Measurements from ENCODE around the gene RNASE4. TPM values are rescaled to one million over a fixed set of nuclear protein-coding genes. Genes with fewer than 3 reads are reported as not detected.

Gene RNASE4
- total RNA-seq, 2 donors from 2014 or later = 0.73 to 1.6 TPM

GRCh38 chr14:20746566-20746965 is 62.2 kb downstream of the RNASE4 start:
- Mint-ChIP-seq H3K27me3 (ENCODE audit: insufficient read depth) (no peaks in the 10 kb centered on the region), H3K27ac (no peak overlapping the region), H3K4me1 (no peaks in the 10 kb centered on the region), H3K4me3 (no peak overlapping the region), H3K9me3 (peaks cover 2% of the 10 kb centered on the region), H3K36me3 (ENCODE audit: low read depth) (no peaks in the 10 kb centered on the region)
- Histone ChIP-seq H3K4me3 (ENCODE audit: low read length) (no peak overlapping the region), H3K9ac (ENCODE audit: extremely low read depth, low read length, poor library complexity, severe bottlenecking) (no peak overlapping the region), H3K27me3 (ENCODE audit: control insufficient read depth, insufficient read depth, low read length, poor library complexity, severe bottlenecking) (no peaks in the 10 kb centered on the region), H3K27ac (ENCODE audit: low read depth, low read length) (no peak overlapping the region), H3K36me3 (ENCODE audit: control insufficient read depth, insufficient read depth, low read length) (no peaks in the 10 kb centered on the region), H3K4me1 (ENCODE audit: control insufficient read depth, insufficient read depth, low read length) (no peaks in the 10 kb centered on the region), H3K9me3 (ENCODE audit: control insufficient read depth, low read length) (peaks cover 7% of the 10 kb centered on the region)
- WGBS, 2 experiments (ENCODE audit: insufficient coverage in 1 of 2, insufficient read length in 1 of 2) = 87 to 99% methylated on average over 2 to 3 of the region's 3 CpGs
- no peak for TF ChIP-seq CTCF (conservative IDR thresholded peaks at IDR 0.05)
- no peak for DNase-seq

- WGBS, 2 experiments (ENCODE audit: insufficient coverage in 1 of 2, insufficient read length in 1 of 2) = 94 to 100% methylated on average over 2 of the region's 2 CpGs
- Histone ChIP-seq H3K27ac (ENCODE audit: low read depth, low read length) (no peak overlapping the region), H3K9me3 (ENCODE audit: control insufficient read depth, low read length) (peaks cover 18% of the 10 kb centered on the region), H3K9ac (ENCODE audit: extremely low read depth, low read length, poor library complexity, severe bottlenecking) (no peak overlapping the region), H3K36me3 (ENCODE audit: control insufficient read depth, insufficient read depth, low read length) (no peaks in the 10 kb centered on the region), H3K4me3 (ENCODE audit: low read length) (no peak overlapping the region), H3K27me3 (ENCODE audit: control insufficient read depth, insufficient read depth, low read length, poor library complexity, severe bottlenecking) (no peaks in the 10 kb centered on the region), H3K4me1 (ENCODE audit: control insufficient read depth, insufficient read depth, low read length) (no peaks in the 10 kb centered on the region)
- no peak overlapping the region for H3K27ac Mint-ChIP-seq
- TF ChIP-seq CTCF (conservative IDR thresholded peaks at IDR 0.05) = no peak
- no peaks in the 10 kb centered on the region for H3K36me3 Mint-ChIP-seq (ENCODE audit: low read depth)
- DNase-seq = no peak
- H3K4me1 Mint-ChIP-seq = no peaks in the 10 kb centered on the region
- no peak overlapping the region for H3K4me3 Mint-ChIP-seq
- no peaks in the 10 kb centered on the region for H3K27me3 Mint-ChIP-seq (ENCODE audit: insufficient read depth)
- H3K9me3 Mint-ChIP-seq = peaks cover 20% of the 10 kb centered on the region
Observed at GRCh38 chr14:20748439-20748838, 64.1 kb downstream of the RNASE4 start.

GRCh38 chr14:20750194-20750593 is 65.8 kb downstream of the RNASE4 start:
- Histone ChIP-seq H3K4me1 (ENCODE audit: control insufficient read depth, insufficient read depth, low read length) (no peaks in the 10 kb centered on the region), H3K36me3 (ENCODE audit: control insufficient read depth, insufficient read depth, low read length) (no peaks in the 10 kb centered on the region), H3K9ac (ENCODE audit: extremely low read depth, low read length, poor library complexity, severe bottlenecking) (no peak overlapping the region), H3K9me3 (ENCODE audit: control insufficient read depth, low read length) (peaks cover 18% of the 10 kb centered on the region), H3K27me3 (ENCODE audit: control insufficient read depth, insufficient read depth, low read length, poor library complexity, severe bottlenecking) (no peaks in the 10 kb centered on the region), H3K27ac (ENCODE audit: low read depth, low read length) (no peak overlapping the region), H3K4me3 (ENCODE audit: low read length) (no peak overlapping the region)
- Mint-ChIP-seq H3K4me3 (no peak overlapping the region), H3K27me3 (ENCODE audit: insufficient read depth) (no peaks in the 10 kb centered on the region), H3K27ac (no peak overlapping the region), H3K4me1 (no peaks in the 10 kb centered on the region), H3K9me3 (peaks cover 20% of the 10 kb centered on the region), H3K36me3 (ENCODE audit: low read depth) (no peaks in the 10 kb centered on the region)
- 75 to 100% methylated on average over 1 of the region's 1 CpG for WGBS, 2 experiments (ENCODE audit: insufficient coverage in 1 of 2, insufficient read length in 1 of 2)
- DNase-seq = no peak
- TF ChIP-seq CTCF (conservative IDR thresholded peaks at IDR 0.05) = no peak

Other genes with a start within 250 kb of the RNASE4 start
- under 1 TPM in 1 of 2 donors, not detected in 1; 0.09 TPM for gene KLHL33, start 248.4 kb upstream of the RNASE4 start, total RNA-seq
- 10 to 100 TPM; 44.3 to 50.7 TPM for gene OSGEP, start 229.7 kb upstream of the RNASE4 start, total RNA-seq
- 100 to 1,000 TPM; 228 to 249 TPM for gene APEX1, start 229.3 kb upstream of the RNASE4 start, total RNA-seq
- 10 to 100 TPM; 32.1 to 38.1 TPM for gene PIP4P1, start 223.1 kb upstream of the RNASE4 start, total RNA-seq
- 10 to 100 TPM; 52.8 to 59.8 TPM for gene PNP, start 215.2 kb upstream of the RNASE4 start, total RNA-seq
- 1 to 10 TPM in 1 of 2 donors, under 1 TPM in 1; 0.60 to 1.1 TPM for gene RNASE10, start 179.0 kb upstream of the RNASE4 start, total RNA-seq
- not detected for gene RNASE9, start 123.5 kb upstream of the RNASE4 start, total RNA-seq
- not detected for gene RNASE11, start 96.6 kb upstream of the RNASE4 start, total RNA-seq
- gene RNASE12, start 93.2 kb upstream of the RNASE4 start, total RNA-seq = not detected
- not detected for gene OR6S1, start 42.9 kb upstream of the RNASE4 start, total RNA-seq
- gene ANG, start 4.2 kb downstream of the RNASE4 start, total RNA-seq = 1 to 10 TPM; 2.6 to 3.4 TPM
- gene EDDM3A, start 61.3 kb downstream of the RNASE4 start, total RNA-seq = not detected
- gene EDDM3B, start 83.8 kb downstream of the RNASE4 start, total RNA-seq = not detected
- gene RNASE6, start 96.7 kb downstream of the RNASE4 start, total RNA-seq = not detected
- 10 to 100 TPM in 1 of 2 donors, 1 to 10 TPM in 1; 9.9 to 10.7 TPM for gene RNASE1, start 118.3 kb downstream of the RNASE4 start, total RNA-seq
- gene RNASE3, start 206.8 kb downstream of the RNASE4 start, total RNA-seq = not detected